H54 (cell line): ENCODE measurements around the gene NETO2.
"Not testable (repeated sequence)": the region's sequence is repeated elsewhere in the genome, so short reads cannot be mapped to it uniquely, and the experiment has no call there.

Experiments
- DNase-seq: peaks from one replicate; pipeline ENCODE4 v3.0.0; 2011; ENCODE audit warnings: low spot score, mixed read lengths; ENCODE audit not compliant: insufficient read length
- FAIRE-seq: peaks from 3 replicates; lab custom pipeline; 2011; peaks lifted over from hg19 to GRCh38; lab: Jason Lieb, UNC
- POLR2A ChIP-seq: IDR thresholded peaks from 2 replicates; pipeline ENCODE4 v1.6.1; 2011; ENCODE audit warnings: low read depth, mild to moderate bottlenecking, low read length

Gene NETO2

GRCh38 chr16:47065766-47066688 is 77.7 kb downstream of the NETO2 start:
- FAIRE-seq (no peak), DNase-seq (no peak)
- TF ChIP-seq POLR2A: no peak

GRCh38 chr16:47064775-47065174 is 79.0 kb downstream of the NETO2 start:
- DNase-seq (no peak), FAIRE-seq (no peak)
- no peak for TF ChIP-seq POLR2A

- TF ChIP-seq POLR2A: no peak
- DNase-seq (no peak), FAIRE-seq (no peak)
These were observed 80.6 kb downstream of the NETO2 start for GRCh38 chr16:47063011-47063724.

- TF ChIP-seq POLR2A: no peak
- DNase-seq (no peak), FAIRE-seq (no peak)
These were observed 82.5 kb downstream of the NETO2 start for GRCh38 chr16:47061204-47061603.

- DNase-seq (no peak), FAIRE-seq (no peak)
- no peak for TF ChIP-seq POLR2A
These were observed 83.1 kb downstream of the NETO2 start for GRCh38 chr16:47060596-47060995.

- no peak for TF ChIP-seq POLR2A
- no peak for FAIRE-seq
- no peak for DNase-seq
These were observed 83.8 kb downstream of the NETO2 start for GRCh38 chr16:47059991-47060390.

- not testable (repeated sequence) for FAIRE-seq
These were observed 84.6 kb downstream of the NETO2 start for GRCh38 chr16:47059130-47059529.

GRCh38 chr16:47058295-47059086 is 85.3 kb downstream of the NETO2 start:
- no peak for DNase-seq
- no peak for FAIRE-seq
- no peak for TF ChIP-seq POLR2A

More at GRCh38 chr16:47059130-47059529, 84.6 kb downstream of the NETO2 start:
- DNase-seq: not testable (repeated sequence)

- TF ChIP-seq POLR2A: no peak
- no peak for FAIRE-seq
- DNase-seq: no peak
These were observed 86.1 kb downstream of the NETO2 start for GRCh38 chr16:47057630-47057993.

GRCh38 chr16:47056688-47057629 is 86.8 kb downstream of the NETO2 start:
- FAIRE-seq: no peak
- no peak for DNase-seq
- TF ChIP-seq POLR2A: no peak

GRCh38 chr16:47056061-47056460 is 87.7 kb downstream of the NETO2 start:
- not testable (repeated sequence) for FAIRE-seq, DNase-seq

- FAIRE-seq (no peak), DNase-seq (no peak)
- no peak for TF ChIP-seq POLR2A
These were observed 88.4 kb downstream of the NETO2 start for GRCh38 chr16:47055136-47055885.
